ENCODE results near the gene SLC6A9.

The SLC6A9 gene

DNA sequence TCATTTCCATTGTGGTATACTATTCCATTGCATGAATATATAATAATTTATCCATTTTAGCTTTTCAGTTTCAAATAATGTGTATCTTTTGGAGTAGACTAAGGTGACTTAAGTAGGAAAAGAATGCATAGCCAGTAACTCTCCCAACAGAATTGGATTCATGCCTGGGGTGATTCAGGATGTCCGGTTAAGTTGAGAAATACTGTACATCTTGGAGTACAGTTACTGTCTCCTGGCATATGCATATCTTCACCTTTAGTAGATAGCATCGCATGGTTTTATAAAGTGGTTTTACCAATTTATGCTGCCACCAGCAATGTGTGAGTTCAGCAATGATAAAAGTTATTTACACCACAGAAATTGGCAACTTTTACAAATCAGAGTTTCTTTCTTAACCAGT, 18.6 kb upstream of the SLC6A9 start:
- peak overlapping the region; percentile 76 for H3K27ac ChIP-seq
- no peak for DNase-seq (ENCODE audit: low read depth, low spot score)

DNA sequence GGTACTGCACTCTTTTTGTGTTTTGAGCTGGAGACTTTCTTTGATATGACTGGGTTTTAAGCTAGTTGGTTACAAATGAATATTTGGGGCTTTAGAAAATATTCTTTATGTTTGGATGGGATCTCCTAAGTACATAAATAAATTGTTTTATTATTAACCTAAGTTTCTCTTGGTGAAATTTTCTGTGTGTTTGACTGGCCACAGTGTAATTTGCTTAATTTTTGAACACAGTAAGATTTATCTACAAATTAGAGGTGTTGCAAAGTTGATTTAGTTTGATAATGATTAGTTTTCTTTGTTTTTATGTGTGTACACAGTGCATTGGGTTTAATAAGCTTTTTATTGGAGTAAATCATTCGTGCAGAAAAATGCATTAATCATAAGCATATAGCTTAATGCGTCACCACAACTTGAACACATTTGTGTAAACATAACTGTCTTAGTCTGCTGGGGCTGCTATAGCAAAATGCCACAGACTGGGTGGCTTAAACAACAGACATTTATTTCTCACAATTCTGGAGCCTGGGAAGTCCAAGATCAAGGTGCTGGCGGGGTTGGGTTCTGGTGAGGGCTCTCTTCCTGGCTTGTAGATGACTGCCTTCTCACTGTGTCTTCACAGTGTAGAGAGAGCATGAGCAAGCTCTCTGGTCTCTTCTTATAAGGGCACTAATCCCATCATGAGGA, 17.4 kb upstream of the SLC6A9 start:
- H3K27ac ChIP-seq, result peak overlapping the region; percentile 76
- DNase-seq (ENCODE audit: low read depth, low spot score), result no peak

DNA sequence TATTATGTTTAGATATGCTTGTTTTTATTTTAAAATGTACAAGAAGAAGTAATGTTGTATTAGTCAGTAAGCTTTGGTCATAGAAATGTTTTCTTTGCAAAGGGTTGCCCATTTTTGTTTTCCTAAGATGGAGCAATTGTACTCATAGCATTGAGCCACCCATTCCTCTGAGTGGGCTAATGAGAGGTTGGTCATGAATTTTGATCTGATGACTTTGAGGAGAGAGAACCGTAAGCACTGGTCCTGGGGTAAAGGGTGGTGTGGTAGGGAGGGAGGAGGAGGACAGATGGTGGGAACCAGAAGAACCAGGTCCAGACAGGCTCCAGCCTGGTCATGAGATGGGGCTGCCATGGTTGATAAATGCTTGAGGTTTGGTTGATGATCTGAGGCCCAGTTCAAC, 15.9 kb upstream of the SLC6A9 start:
- DNase-seq (ENCODE audit: low read depth, low spot score), result no peak
- H3K27ac ChIP-seq, result peak overlapping the region; percentile 76

DNA sequence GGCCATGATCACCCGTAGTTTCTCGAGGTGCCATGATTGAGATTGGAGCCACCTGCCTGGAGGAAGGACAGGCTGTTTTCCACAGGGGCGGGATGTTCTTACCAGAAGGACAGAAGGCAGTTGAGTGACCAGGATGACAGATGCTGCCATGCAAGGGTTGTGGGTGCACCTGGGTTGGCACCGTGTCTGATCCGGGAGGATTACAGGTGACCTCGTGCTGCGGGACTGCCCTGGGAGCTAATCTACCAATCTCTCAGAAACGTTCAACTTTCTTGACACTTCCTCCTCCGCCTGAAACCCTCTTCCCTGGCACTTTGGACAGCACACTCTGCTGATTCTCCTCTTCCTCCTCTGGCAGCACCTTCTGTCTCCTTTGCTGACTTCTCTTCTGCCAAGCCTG, 13.8 kb upstream of the SLC6A9 start:
- H3K27ac ChIP-seq, result no peak overlapping the region
- no peak for DNase-seq (ENCODE audit: low read depth, low spot score)

DNA sequence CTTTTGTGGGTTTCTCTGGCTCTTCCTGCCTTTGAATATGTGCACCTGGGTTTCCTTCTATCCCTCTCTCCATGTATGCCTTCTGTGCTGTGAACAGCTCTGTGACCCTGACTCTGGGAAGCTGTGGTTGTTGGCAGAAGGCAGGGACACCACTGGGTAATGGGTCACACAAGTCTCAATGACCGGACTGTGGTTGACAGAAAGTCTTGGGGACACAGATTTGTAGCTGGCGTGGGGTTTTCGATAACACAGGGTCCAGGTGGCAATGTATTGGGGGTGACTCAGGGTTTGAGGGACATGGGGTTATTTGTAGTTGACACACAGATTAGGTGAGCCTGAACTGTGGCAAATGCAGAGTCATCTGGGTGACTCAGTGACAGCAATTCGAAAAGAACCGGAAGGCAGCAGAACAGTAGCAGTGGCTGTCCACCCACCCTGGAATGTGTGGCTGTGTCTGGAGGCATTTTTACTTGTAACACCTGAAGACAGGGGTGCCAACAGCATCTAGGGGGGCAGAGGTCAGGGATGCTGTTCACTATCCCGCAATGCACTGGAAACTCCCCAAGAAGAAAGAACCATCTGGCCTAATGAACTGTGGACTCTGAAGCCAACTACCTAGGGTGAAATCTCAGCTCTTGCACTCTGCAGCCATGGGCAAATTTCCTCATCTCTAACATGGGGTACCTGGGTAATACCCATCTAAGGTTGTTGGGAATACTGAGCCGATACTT, 13.0 kb upstream of the SLC6A9 start:
- no peak for DNase-seq (ENCODE audit: low read depth, low spot score)
- peak overlapping the region; percentile 43 for H3K27ac ChIP-seq

DNA sequence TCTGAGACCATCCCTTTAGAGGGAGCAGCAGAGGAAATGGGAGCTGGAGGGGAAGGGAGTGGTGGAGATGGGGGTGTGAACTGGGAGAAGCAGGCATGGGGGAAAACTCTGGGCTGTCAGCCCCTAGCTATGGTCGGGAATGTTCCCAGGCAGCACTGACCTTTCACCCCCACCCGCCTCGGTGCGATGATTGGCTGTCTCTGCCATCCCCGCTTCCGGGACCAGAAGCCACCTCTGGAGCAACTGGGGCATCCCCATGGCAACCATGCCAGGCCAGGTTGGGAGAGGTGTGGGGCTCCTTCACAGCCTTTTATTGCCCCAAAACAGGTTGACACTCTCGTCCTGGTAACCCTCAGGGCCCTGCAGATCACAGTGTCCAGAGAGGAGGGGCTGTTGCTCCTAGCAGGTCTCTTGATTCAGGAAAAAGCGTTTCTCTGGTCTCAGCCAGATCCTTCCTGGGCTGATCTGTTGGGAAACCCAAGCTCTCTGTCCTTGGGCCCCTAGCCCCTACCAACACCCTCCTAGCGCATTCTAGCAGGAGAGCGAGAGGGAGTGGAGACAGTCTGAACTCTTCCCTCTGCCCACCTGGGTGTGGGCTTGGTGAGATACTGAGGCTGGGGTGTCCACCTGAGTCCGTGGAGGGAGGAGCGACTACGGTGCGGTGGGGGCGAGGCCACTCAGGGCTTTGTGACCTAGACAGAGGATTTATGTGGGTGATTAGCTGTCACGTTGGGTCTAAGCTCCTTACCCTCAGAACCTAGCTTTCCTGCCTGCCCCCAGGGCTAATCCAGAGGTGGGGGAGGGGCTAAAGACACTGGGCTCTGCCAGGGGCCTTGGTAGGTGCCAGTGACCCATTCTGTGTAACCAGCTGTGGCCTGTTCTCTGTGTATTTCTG, 12.2 kb upstream of the SLC6A9 start:
- DNase-seq (ENCODE audit: low read depth, low spot score), result no peak
- H3K27ac ChIP-seq, result peak overlapping the region; percentile 43

DNA sequence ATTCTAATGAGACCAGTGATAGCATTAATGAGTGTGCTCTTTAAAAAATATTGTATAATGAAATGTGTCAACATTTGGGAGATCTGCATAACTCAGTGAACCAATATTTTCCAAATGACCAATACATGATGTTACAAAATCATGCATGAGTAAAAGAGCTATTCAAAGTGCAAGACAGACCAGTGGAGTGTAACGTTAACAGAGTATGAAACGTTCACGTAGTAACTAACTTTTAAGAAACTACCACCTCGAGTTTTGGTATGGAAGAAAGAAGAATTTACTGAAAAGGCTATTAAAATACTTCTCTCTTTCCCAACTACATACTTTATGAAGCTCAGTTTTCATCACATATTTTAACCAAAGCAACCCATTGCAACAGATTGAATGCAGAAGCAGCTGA, 9.6 kb upstream of the SLC6A9 start:
- H3K27ac ChIP-seq, result no peak overlapping the region
- no peak for DNase-seq (ENCODE audit: low read depth, low spot score)

DNA sequence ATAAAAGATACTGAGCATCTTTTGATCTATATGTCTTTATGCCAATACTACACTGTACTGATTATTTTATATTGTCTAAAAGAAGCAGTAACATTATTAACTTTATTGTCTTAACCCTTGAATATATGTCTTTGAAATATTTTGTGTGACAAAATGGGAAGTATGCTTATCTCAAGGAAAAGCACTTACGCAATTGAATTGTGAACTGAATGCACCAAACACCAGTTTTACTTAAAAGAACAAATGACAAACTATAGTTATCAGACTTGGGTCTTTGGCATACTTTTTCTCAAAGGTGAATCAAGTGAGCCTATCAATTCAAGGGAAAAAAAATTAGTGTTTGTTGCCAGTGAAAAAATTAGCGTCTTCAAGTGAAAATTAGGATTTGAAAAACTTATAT, 9.2 kb upstream of the SLC6A9 start:
- H3K27ac ChIP-seq, result no peak overlapping the region
- no peak for DNase-seq (ENCODE audit: low read depth, low spot score)

DNA sequence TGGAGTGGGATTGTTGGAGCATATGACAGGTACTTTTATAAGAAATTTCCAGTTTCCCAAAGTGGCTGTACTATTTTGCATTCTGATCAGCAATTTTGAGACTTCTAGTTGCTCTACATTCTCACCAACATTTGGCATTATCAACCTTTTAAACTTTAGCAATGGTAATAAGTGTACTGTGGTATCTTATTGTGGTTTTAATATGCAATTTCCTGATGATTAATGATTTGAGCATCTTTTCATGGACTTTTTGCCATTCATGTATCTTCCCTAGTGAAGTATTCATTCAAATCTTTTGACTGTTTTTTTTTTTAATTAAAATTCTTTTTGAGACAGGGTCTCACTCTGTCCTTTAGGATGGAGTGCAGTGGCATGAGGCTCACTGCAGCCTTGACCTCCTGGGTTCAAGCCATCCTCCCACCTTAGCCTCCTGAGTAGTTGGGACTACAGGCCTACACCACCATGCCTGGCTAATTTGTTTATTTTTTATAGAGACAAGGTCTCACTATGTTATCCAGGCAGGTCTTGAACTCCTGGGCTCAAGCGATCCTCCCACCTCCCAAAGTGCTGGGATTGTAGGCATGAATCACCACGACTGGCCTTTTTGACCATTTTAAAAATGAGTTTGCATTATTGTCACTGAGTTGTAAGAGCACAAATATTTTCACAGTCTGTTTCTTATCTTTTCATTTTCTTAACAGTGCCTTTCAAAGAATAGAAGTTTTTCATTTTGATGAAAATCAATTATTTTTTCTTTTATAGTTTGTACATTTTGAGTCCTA, 7.8 kb upstream of the SLC6A9 start:
- DNase-seq (ENCODE audit: low read depth, low spot score), result no peak
- H3K27ac ChIP-seq, result peak overlapping the region; percentile 43

DNA sequence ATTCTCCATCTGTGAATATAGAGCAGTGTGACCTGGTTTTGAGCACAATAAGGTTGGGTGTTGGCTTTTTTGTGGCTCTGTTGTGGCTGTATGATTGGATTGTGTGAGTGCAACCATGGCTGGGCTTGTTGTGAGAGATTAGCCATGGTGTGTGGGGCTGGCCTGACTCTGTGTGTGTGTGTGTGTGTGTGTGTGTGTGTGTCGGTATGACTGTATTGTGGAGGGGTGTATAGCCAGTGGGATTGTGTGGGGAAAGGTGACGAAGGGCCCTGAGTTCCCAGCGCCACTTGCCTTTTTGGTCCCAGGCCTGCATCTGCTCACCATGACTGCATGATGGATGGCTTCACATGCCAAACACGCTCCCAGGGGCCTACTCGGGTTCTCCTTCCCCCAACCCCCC, 5.9 kb upstream of the SLC6A9 start:
- no peak for DNase-seq (ENCODE audit: low read depth, low spot score)
- H3K27ac ChIP-seq, result no peak overlapping the region

DNA sequence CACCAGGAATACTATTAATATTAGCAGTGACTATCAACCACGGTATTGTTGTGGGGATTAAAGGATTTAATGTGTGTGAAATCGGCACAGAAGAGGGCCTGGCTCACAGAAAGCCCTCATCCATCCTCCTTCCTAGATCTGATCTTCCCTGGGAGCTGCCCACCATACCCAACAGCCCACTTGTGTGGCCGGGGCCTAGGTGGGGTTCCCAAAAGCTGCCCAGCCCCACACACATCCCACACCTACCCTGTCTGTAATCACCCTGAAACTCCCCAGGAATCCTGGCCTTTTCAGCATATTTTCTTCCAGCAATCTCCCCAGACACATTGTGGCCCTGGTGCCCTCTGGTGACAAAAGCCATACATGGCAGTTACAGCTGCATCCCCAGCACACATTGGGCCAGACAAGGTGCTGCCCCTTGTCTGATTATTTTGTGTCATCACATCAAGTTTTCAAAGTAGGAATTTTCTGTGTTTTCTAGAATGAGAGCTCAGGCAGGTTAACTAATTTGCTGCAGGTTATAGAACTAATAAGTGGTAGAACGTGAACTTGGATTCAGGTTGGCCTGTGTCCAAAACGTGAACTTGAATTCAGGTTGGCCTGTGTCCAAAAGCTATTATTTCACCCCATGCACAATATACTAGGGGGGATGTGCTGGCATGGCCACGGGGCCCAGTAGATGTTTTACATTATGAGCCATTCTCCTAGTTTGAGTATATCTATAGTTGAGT, 5.3 kb upstream of the SLC6A9 start:
- DNase-seq (ENCODE audit: low read depth, low spot score), result no peak
- H3K27ac ChIP-seq, result peak overlapping the region; percentile 13

DNA sequence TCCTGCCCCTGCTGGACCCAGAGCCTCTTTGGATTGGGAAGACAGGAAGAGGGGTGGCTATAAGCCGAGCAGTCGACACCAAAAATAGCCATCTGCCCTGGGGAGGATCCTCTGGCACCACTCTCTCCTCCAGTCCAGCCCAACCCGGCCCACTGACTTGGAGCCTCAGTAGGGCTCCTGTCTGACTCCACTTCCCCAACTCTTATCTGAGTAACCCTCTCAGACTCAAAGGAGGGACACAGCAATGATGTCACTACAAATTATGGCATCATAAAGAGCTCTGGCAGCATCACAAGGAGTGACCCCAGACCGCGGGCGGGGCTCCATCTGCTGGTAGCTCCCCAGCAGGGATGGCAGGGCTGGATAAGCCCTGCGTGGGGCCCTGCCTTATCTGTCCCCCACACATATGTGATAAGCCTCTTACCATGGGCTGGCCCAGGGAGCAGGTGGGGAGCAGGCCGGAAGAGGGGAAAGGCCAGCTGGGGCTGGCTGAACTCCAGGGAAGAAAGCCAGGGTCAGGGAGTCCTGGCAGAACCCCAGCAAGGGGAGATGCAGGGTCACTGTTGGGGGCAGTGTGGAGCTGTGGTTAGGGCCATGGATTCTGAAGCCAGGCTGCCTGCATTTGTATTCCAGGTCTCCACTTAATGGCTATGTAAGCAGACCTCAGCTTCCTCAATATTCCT, 4.6 kb upstream of the SLC6A9 start:
- peak overlapping the region; percentile 13 for H3K27ac ChIP-seq
- DNase-seq (ENCODE audit: low read depth, low spot score), result no peak

DNA sequence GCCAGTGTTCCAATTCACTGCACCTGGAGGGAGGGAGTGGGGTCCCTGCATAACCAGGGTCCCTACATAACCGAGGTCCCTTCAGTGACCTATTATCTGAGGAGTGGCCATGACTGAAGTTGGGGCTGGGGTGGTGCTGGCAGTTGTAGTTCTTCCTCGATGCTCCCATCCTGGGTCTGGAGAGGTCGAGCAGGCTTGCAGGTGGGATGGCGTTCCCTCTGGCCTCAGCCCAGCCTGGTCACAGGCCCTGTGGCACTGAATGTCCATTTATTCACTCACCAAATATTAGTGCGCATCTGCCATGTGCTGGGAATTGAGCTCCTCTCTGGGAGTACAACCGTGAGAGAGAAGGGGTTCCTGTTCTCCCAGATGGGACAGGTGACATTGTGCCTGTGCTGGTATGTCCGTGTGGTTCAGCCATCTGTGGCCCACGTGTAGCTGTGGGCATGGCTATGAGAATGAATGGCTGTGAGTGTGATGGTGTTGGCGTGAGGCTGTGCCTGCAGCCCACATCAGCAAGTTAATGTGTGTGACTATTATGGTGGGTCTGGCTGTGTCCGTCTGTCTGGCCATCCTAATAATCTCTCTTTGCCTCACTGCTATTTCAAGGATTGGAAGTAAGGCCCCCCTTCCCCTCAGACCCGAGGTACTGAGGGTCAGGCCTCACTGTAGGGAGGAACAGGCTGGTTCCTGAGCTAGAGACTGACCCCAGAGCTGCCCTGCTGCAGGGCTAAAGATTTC, 3.9 kb upstream of the SLC6A9 start:
- no peak overlapping the region for H3K27ac ChIP-seq
- DNase-seq (ENCODE audit: low read depth, low spot score), result no peak

DNA sequence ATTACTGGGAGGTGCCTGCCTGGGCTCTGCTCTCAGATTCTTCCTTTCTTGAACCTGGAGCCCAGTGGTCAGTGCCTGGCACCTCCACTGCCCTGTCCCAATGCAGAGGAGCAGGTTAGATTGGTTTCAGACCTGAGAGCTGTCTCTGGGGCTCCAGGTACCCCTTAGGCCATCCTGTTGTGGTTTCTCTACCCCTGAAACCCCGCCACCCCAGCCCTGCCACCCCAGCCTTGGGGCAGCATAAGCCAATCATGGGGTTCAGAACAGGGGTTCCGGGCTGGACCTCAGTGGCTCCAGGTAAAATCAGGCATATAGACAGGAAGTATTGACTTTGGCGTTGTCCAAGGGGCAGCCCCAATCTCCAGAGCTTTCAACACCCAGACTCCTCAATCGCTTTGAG, 3.2 kb upstream of the SLC6A9 start:
- H3K27ac ChIP-seq, result no peak overlapping the region
- DNase-seq (ENCODE audit: low read depth, low spot score), result no peak

DNA sequence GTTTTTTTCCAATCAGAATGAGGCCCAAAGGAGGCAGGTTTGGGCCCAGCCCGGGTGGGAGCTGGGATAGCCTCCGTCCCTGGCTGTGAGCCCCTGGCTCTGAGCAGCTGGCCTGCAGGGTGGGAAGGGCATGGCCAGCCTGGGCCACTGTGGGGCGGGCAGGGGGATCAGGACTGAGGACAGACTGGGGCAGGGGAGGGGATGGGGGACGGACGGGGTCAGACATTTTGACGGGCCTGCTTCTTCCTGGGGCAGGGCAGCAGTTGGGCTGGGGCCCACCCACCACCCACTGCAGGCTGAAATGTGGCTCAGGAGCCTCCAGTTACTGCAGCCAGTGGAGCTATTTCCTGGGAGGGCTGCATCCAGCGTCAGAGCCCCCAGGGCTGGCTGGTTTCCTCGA, 2.5 kb upstream of the SLC6A9 start:
- H3K27ac ChIP-seq, result no peak overlapping the region
- DNase-seq (ENCODE audit: low read depth, low spot score), result no peak

DNA sequence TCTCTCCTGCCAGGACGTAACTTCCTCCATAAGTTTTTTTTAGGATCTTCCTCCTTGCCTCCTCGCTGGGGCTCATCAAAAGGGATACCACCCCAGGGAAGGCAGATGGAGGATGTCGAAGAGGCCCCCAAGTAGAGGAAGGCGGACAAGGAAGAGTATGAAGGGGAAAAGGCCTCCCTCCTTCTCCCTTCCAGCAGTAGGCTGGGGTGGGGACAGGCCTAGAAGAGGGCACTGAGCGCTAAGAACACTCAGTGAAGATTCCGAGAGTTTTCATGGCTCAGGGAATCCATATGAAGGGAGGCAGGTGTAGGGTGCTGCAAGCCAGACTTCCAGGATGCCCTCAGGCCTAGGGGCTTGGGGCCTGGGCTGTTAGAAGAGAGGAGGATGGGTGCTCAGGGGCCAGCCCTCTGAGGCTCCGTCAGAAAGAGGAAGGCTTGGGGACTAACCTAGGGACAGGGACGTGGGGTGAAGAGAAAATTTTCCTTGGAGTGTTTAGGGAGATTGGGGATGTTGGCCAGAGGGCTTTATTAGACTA, 1.8 kb upstream of the SLC6A9 start:
- no peak for DNase-seq (ENCODE audit: low read depth, low spot score)
- no peak overlapping the region for H3K27ac ChIP-seq

DNA sequence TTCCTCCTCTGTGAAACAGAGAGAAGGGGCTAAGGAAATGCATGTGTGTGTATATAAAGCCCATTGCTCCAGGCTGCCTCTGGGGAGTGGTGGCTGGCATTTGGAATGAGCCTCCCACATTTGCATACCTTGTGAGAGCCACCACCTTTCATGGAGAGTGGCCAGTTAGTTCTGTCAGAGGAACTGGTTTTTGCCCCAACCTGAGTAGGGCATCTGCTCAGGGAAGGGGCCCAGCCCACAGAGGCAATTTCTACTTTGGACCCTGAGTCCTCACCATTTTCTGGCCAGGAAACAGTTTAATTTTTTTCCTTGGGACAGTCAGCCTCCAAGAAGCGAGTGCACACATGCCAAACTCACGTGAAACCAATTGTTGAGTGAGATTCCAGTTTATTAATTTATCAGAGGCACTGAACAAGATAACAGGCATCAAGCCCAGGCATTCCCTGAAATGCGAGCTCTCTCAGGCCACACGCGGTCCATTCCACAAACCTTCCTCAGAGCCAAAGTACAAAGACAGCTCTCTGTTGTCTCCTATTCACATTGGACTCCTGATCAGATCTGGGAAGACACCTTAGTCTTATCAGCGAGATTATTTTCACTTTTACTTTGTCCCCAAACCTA, 1.0 kb upstream of the SLC6A9 start:
- no peak for DNase-seq (ENCODE audit: low read depth, low spot score)
- H3K27ac ChIP-seq, result peak overlapping the region; percentile 89
